ENCODE measurements around the gene EFS.

EFS gene, protein sequence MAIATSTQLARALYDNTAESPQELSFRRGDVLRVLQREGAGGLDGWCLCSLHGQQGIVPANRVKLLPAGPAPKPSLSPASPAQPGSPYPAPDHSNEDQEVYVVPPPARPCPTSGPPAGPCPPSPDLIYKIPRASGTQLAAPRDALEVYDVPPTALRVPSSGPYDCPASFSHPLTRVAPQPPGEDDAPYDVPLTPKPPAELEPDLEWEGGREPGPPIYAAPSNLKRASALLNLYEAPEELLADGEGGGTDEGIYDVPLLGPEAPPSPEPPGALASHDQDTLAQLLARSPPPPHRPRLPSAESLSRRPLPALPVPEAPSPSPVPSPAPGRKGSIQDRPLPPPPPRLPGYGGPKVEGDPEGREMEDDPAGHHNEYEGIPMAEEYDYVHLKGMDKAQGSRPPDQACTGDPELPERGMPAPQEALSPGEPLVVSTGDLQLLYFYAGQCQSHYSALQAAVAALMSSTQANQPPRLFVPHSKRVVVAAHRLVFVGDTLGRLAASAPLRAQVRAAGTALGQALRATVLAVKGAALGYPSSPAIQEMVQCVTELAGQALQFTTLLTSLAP

DNA sequence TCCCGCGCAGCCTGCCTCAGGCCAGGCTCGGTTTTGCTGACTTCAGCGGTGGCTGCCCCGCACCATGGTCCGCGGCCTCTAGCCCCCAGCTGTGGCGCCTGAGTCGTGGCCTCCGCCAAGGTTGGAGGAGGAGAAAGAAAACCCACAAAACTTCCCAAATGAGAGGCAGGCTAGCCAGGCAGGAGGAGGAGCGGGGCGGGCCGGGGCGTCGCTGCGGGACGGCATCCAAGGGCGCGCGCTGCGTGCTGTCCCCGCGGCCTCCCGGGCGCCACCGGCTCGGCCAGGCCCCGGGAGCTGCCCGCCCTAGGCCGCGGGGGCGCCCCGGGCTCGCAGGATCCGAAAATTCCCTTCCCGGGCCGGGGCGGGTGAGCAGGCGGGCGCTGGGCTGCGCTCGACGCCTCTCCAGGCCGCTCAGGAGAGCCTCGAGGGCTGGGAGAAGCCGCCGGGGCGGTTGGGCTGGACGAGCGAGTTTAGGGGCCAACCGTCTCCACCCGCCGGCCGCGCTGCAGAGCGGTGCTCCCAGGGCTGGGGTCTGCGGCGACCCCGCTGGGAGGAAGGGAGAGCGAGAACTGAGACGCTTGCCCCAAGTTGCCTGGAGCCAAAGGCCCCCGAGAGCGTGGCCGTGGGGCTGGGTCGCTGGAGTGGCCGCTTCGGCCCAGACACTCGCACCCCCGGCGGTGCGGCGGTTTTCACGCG is at the start of gene EFS:
TSS of gene EFS (minus strand) at position 137 of the 696 bp plus-strand sequence. CDS start 147 bp downstream, outside the sequence.
- peak within 1 kb of the TSS; percentile 58 for H3K4me3 ChIP-seq (ENCODE audit: low read depth, low read length)
- TF ChIP-seq CTCF (conservative IDR thresholded peaks at IDR 0.05; ENCODE audit: low read depth, low read length), result no peak
- DNase-seq (ENCODE audit: low read depth), result peak; percentile 23

- DNase-seq (ENCODE audit: low read depth), result no peak
Observed at GRCh38 chr14:23414254-23414653, 49.3 kb upstream of the EFS start.

DNA sequence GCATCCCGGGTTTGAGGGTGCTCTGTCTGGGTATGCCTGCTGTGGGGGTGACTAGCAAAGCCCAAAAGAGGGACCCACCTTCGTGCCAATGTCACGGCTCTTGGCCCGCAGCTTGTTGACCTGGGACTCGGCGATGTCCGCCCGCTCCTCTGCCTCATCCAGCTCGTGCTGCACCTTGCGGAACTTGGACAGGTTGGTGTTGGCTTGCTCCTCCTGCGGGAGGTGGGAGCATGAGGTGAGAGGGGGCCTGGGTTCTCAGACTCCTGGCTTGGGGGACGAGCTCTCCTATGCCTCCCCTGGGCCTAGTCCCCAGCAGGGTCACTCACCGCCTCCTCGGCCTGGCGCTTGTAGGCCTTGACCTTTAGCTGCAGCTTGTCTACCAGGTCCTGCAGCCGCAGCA is 48.7 kb upstream of the EFS start:
- no peak overlapping the region for H3K4me3 ChIP-seq (ENCODE audit: low read depth, low read length)
- no peak for DNase-seq (ENCODE audit: low read depth)
- TF ChIP-seq CTCF (conservative IDR thresholded peaks at IDR 0.05; ENCODE audit: low read depth, low read length), result no peak

More at GRCh38 chr14:23414254-23414653, 49.3 kb upstream of the EFS start:
- no peak for TF ChIP-seq CTCF (conservative IDR thresholded peaks at IDR 0.05; ENCODE audit: low read depth, low read length)
- no peak overlapping the region for H3K4me3 ChIP-seq (ENCODE audit: low read depth, low read length)

- no peak for DNase-seq (ENCODE audit: low read depth)
- no peak overlapping the region for H3K4me3 ChIP-seq (ENCODE audit: low read depth, low read length)
- TF ChIP-seq CTCF (conservative IDR thresholded peaks at IDR 0.05; ENCODE audit: low read depth, low read length), result no peak
Observed at GRCh38 chr14:23411563-23412525, 46.9 kb upstream of the EFS start.

DNA sequence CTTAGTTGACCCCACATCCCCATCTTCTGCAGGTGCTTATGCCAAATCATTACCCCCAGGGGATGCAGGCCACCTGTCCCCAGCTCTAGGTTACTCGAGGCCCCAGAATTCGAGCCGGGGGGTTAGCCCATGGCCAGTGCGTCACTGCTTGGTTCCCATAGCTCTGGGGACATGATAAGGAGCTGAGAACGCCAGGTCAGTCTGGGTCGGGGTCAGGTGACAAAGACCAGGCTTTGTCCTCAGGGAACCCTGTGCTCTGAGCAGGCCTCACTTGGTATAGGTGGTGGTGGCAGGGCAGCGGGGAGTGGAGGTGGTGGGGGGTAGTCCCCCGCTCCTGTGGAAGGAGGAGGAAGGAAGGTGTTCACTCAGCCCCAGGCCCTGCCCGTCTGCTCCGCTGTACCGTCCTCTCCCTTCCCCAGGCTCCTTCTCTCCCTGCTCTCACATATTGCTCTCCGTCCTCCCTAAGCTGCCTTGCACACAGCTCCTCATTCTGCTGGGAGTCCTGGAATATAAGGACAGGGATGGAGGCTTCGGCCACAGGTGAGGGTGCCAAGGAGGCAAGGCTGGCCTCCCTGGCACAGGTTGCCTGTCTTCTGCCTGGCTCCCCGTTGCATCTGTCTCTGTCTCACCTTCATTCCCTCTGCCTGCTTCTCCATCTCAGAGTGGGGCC is 45.1 kb upstream of the EFS start:
- H3K4me3 ChIP-seq (ENCODE audit: low read depth, low read length), result no peak overlapping the region
- TF ChIP-seq CTCF (conservative IDR thresholded peaks at IDR 0.05; ENCODE audit: low read depth, low read length), result no peak
- no peak for DNase-seq (ENCODE audit: low read depth)

- DNase-seq (ENCODE audit: low read depth), result no peak
- TF ChIP-seq CTCF (conservative IDR thresholded peaks at IDR 0.05; ENCODE audit: low read depth, low read length), result no peak
Observed at GRCh38 chr14:23409475-23409874, 44.5 kb upstream of the EFS start.

More at GRCh38 chr14:23409475-23409874, 44.5 kb upstream of the EFS start:
- no peak overlapping the region for H3K4me3 ChIP-seq (ENCODE audit: low read depth, low read length)

Measured in choroid plexus epithelial cell (primary cell).